ENCODE measurements around the gene ABCD3. TPM values are rescaled to one million over a fixed set of nuclear protein-coding genes. Genes with fewer than 3 reads are reported as not detected.

Gene ABCD3
- total and polyA plus RNA-seq, 2 of the 13 experiments (the other 11 are each of a cell fraction or from before 2014, with no cell fraction given): 27.5 to 166 TPM

DNA sequence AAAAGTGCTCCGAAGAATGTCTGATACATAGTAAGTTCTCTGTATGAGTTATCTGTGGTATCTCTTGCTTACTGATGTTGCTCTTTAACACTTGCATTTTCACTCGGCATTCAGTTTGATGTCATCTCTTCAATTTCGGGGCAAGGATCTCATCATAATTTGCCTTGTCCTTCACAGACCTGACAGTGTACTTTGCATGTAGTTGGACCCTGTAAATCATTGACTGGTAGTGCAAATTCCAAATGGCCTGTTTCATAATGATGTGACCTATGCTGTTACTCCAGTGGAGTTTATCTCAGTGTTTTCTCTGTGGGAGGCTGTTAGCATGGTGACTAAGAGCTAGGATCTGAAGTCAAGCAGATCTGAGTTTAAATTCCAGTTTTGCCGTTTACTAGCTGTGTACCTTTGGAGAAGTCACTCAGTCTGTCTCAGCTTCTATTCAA, 34.2 kb upstream of the ABCD3 start (continued):
- TF ChIP-seq IRX3 (CRISPR knock-in tag; IDR thresholded peaks at IDR 0.05; ENCODE audit: borderline replicate concordance, low read depth): no peak
- TF ChIP-seq ZNF660 (CRISPR knock-in tag; IDR thresholded peaks at IDR 0.05; ENCODE audit: borderline replicate concordance, low read depth): no peak
- TF ChIP-seq, protein P1, sequence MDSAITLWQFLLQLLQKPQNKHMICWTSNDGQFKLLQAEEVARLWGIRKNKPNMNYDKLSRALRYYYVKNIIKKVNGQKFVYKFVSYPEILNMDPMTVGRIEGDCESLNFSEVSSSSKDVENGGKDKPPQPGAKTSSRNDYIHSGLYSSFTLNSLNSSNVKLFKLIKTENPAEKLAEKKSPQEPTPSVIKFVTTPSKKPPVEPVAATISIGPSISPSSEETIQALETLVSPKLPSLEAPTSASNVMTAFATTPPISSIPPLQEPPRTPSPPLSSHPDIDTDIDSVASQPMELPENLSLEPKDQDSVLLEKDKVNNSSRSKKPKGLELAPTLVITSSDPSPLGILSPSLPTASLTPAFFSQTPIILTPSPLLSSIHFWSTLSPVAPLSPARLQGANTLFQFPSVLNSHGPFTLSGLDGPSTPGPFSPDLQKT (CRISPR knock-in tag; IDR thresholded peaks at IDR 0.05; ENCODE audit: borderline replicate concordance): no peak
- TF ChIP-seq NFE2 (CRISPR knock-in tag; IDR thresholded peaks at IDR 0.05): no peak
- no peak for TF ChIP-seq ZNF337 (CRISPR knock-in tag; IDR thresholded peaks at IDR 0.05; ENCODE audit: borderline replicate concordance, low read depth)
- TF ChIP-seq AKAP8 (CRISPR knock-in tag; IDR thresholded peaks at IDR 0.05): no peak
- TF ChIP-seq ZNF333 (CRISPR knock-in tag; IDR thresholded peaks at IDR 0.05; ENCODE audit: borderline replicate concordance): no peak
- no peak; the same call in 1 of the 2 replicates for TF ChIP-seq DR1 (CRISPR knock-in tag; IDR thresholded peaks at IDR 0.05)
- TF ChIP-seq ZSCAN9 (CRISPR knock-in tag; IDR thresholded peaks at IDR 0.05; ENCODE audit: borderline replicate concordance): peak; percentile 93; the same call in 1 of the 2 replicates
- TF ChIP-seq NFYB (CRISPR knock-in tag; IDR thresholded peaks at IDR 0.05): no peak
- TF ChIP-seq EED (CRISPR knock-in tag; IDR thresholded peaks at IDR 0.05): no peak
- TF ChIP-seq ZNF136 (CRISPR knock-in tag; IDR thresholded peaks at IDR 0.05; ENCODE audit: low read depth): no peak
- TF ChIP-seq MEF2D (CRISPR knock-in tag; IDR thresholded peaks at IDR 0.05): peak; percentile 44; the same call in 1 of the 2 replicates
- TF ChIP-seq HHEX (CRISPR knock-in tag; IDR thresholded peaks at IDR 0.05): peak; percentile 35; the same call in 1 of the 2 replicates
- peak; percentile 95 for TF ChIP-seq CREM (IDR thresholded peaks at IDR 0.05)
- TF ChIP-seq CREM (CRISPR knock-in tag; IDR thresholded peaks at IDR 0.05): no peak
- TF ChIP-seq ZNF350 (CRISPR knock-in tag; IDR thresholded peaks at IDR 0.05; ENCODE audit: borderline replicate concordance, low read depth): no peak
- TF ChIP-seq MIER2 (CRISPR knock-in tag; IDR thresholded peaks at IDR 0.05): peak; percentile 78
- no peak for TF ChIP-seq FLYWCH1 (CRISPR knock-in tag; IDR thresholded peaks at IDR 0.05)
- TF ChIP-seq, protein P2, sequence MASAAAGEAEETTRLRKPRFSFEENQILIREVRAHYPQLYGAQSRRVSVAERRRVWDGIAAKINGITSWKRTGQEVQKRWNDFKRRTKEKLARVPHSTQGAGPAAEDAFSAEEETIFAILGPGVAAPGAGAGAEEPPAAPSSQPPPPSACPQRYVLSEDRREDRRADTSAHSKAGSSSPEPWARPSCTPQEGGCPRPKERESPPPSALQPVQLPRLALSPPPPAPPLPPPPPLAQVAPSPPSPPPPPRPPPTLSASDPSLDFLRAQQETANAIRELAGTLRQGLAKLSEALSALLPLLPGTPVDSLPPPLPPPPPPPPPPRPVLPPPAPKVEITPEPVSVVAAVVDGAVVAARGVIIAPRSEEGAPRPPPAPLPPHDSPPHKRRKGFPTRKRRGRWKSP (CRISPR knock-in tag; IDR thresholded peaks at IDR 0.05): no peak
- peak; percentile 59 for TF ChIP-seq SKI (IDR thresholded peaks at IDR 0.05; ENCODE audit: partially characterized antibody)
- TF ChIP-seq RFX5 (IDR thresholded peaks at IDR 0.05; ENCODE audit: low read depth, low read length): no peak
- TF ChIP-seq, protein P3, sequence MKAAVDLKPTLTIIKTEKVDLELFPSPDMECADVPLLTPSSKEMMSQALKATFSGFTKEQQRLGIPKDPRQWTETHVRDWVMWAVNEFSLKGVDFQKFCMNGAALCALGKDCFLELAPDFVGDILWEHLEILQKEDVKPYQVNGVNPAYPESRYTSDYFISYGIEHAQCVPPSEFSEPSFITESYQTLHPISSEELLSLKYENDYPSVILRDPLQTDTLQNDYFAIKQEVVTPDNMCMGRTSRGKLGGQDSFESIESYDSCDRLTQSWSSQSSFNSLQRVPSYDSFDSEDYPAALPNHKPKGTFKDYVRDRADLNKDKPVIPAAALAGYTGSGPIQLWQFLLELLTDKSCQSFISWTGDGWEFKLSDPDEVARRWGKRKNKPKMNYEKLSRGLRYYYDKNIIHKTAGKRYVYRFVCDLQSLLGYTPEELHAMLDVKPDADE (CRISPR knock-in tag; IDR thresholded peaks at IDR 0.05): no peak
- TF ChIP-seq TBX3 (IDR thresholded peaks at IDR 0.05; ENCODE audit: borderline replicate concordance): peak; percentile 36; the same call in 1 of the 2 replicates
- no peak for TF ChIP-seq HOXA9 (CRISPR knock-in tag; IDR thresholded peaks at IDR 0.05; ENCODE audit: borderline replicate concordance)
- TF ChIP-seq, protein P4, sequence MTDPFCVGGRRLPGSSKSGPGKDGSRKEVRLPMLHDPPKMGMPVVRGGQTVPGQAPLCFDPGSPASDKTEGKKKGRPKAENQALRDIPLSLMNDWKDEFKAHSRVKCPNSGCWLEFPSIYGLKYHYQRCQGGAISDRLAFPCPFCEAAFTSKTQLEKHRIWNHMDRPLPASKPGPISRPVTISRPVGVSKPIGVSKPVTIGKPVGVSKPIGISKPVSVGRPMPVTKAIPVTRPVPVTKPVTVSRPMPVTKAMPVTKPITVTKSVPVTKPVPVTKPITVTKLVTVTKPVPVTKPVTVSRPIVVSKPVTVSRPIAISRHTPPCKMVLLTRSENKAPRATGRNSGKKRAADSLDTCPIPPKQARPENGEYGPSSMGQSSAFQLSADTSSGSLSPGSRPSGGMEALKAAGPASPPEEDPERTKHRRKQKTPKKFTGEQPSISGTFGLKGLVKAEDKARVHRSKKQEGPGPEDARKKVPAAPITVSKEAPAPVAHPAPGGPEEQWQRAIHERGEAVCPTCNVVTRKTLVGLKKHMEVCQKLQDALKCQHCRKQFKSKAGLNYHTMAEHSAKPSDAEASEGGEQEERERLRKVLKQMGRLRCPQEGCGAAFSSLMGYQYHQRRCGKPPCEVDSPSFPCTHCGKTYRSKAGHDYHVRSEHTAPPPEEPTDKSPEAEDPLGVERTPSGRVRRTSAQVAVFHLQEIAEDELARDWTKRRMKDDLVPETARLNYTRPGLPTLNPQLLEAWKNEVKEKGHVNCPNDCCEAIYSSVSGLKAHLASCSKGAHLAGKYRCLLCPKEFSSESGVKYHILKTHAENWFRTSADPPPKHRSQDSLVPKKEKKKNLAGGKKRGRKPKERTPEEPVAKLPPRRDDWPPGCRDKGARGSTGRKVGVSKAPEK (CRISPR knock-in tag; IDR thresholded peaks at IDR 0.05; ENCODE audit: borderline replicate concordance): no peak
- no peak for TF ChIP-seq NFIB (CRISPR knock-in tag; IDR thresholded peaks at IDR 0.05; ENCODE audit: borderline replicate concordance)

Measured in HepG2 (cell line).